Endothelial cell of umbilical vein (primary cell): ENCODE data around the gene TSPEAR. TPM values are rescaled to one million over a fixed set of nuclear protein-coding genes. Genes with fewer than 3 reads are reported as not detected.

Experiments used
- BruUV-seq: library from RNA; stranded (reverse); fragments of 400-500 nt; replicated peaks from 2 replicates; lab custom pipeline; 2021; lab: Mats Ljungman, UMichigan
- CTCF ChIA-PET: fragments of 300-600, 350-600 bp; sonication (Branson Sonifier 250); formaldehyde crosslinking; loops from one replicate; lab custom pipeline; 2021; ENCODE audit warnings: antibody characterized with exemption, inconsistent platforms; lab: Charles Lee
- POLR2A ChIA-PET: fragments of 300-600, 350-600 bp; sonication (Branson Sonifier 250); formaldehyde crosslinking; loops from one replicate; lab custom pipeline; 2021; ENCODE audit warnings: antibody characterized with exemption, inconsistent platforms; lab: Charles Lee
- DNase-seq: peaks from one replicate; pipeline ENCODE4 v3.0.0-alpha.2; 2011; ENCODE audit warnings: low read depth, low spot score
- FAIRE-seq: peaks from 2 replicates; lab custom pipeline; 2011; peaks lifted over from hg19 to GRCh38; lab: Jason Lieb, UNC
- H2AFZ ChIP-seq: 2 replicates; pipeline ENCODE4 v1.6.0; 2012; ENCODE audit warnings: low read depth, low read length, control low read depth, inconsistent platforms
- H3K27ac ChIP-seq: 2 replicates; pipeline ENCODE4 v1.5.1; 2011; ENCODE audit warnings: low read depth, mild to moderate bottlenecking, control low read depth, low read length, moderate library complexity; ENCODE audit not compliant: insufficient read depth
- H3K27me3 ChIP-seq, 2 experiments: 2 replicates each; pipeline versions ENCODE4 v1.6.0 to v1.6.1; 2011; ENCODE audit warnings: low read length in 2 of 2, mixed read lengths in 1 of 2; ENCODE audit not compliant: control insufficient read depth in 2 of 2, insufficient read depth in 2 of 2
- H3K36me3 ChIP-seq, 2 experiments: 2 replicates in 1 of 2; 3 replicates in 1 of 2; pipeline ENCODE4 v1.5.1; 2011; ENCODE audit warnings: low read length in 2 of 2, mild to moderate bottlenecking in 1 of 2, moderate library complexity in 1 of 2; ENCODE audit not compliant: control insufficient read depth in 2 of 2, insufficient read depth in 2 of 2; ENCODE audit errors: extremely low read depth in 1 of 2
- H3K4me1 ChIP-seq: 3 replicates; pipeline ENCODE4 v1.5.1; 2011; ENCODE audit warnings: mild to moderate bottlenecking, low read length; ENCODE audit not compliant: control insufficient read depth, insufficient read depth; ENCODE audit errors: extremely low read depth
- H3K4me2 ChIP-seq: 2 replicates; pipeline ENCODE4 v1.6.1; 2011; ENCODE audit warnings: low read length, control low read depth, mixed read lengths; ENCODE audit not compliant: insufficient read depth
- H3K4me3 ChIP-seq, 3 experiments: fragments of 200-600 bp in 1 of 3; sonication (generic), shearing (Covaris generic) in 1 of 3; replicated peaks in 1 of 3; 2 replicates each; pipeline ENCODE4 v1.5.1; 2011 to 2016; ENCODE audit warnings: control low read depth in 3 of 3, low read length in 3 of 3, mild to moderate bottlenecking in 2 of 3, inconsistent platforms in 1 of 3, low read depth in 1 of 3, moderate library complexity in 1 of 3; ENCODE audit not compliant: insufficient read depth in 1 of 3
- H3K79me2 ChIP-seq: 2 replicates; pipeline ENCODE4 v1.6.0; 2012; ENCODE audit warnings: low read length, inconsistent platforms; ENCODE audit not compliant: control insufficient read depth, insufficient read depth
- H3K9ac ChIP-seq: replicated peaks from 2 replicates; pipeline ENCODE3; 2011; ENCODE audit warnings: low read length, control low read depth; ENCODE audit not compliant: insufficient read depth; ENCODE audit errors: extremely low read depth
- H3K9me1 ChIP-seq: replicated peaks from 3 replicates; pipeline ENCODE4 v1.6.0; 2011; ENCODE audit warnings: mild to moderate bottlenecking, low read length; ENCODE audit not compliant: control insufficient read depth, insufficient read depth; ENCODE audit errors: extremely low read depth
- H3K9me3 ChIP-seq: replicated peaks from 2 replicates; pipeline ENCODE4 v1.5.1; 2012; ENCODE audit warnings: low read length, inconsistent platforms; ENCODE audit not compliant: control insufficient read depth, insufficient read depth
- H4K20me1 ChIP-seq: replicated peaks from 2 replicates; pipeline ENCODE3; 2011; ENCODE audit warnings: mild to moderate bottlenecking, low read length; ENCODE audit not compliant: control insufficient read depth, insufficient read depth; ENCODE audit errors: extremely low read depth
- EZH2 ChIP-seq: IDR thresholded peaks from 2 replicates; pipeline ENCODE4 v1.6.1; 2012; ENCODE audit warnings: borderline replicate concordance, low read depth, mild to moderate bottlenecking, moderate library complexity, low read length, inconsistent platforms; ENCODE audit not compliant: severe bottlenecking
- FOS ChIP-seq: IDR thresholded peaks from 2 replicates; pipeline ENCODE4 v1.6.1; 2011; ENCODE audit warnings: mild to moderate bottlenecking, low read length, moderate library complexity, borderline replicate concordance; ENCODE audit not compliant: insufficient read depth
- GATA2 ChIP-seq: IDR thresholded peaks from 2 replicates; pipeline ENCODE4 v1.7.0; 2011; ENCODE audit warnings: low read depth, mild to moderate bottlenecking, moderate library complexity, mixed read lengths, low read length; ENCODE audit not compliant: insufficient read length, insufficient read depth
- JUN ChIP-seq: IDR thresholded peaks from 2 replicates; pipeline ENCODE4 v1.6.1; 2011; ENCODE audit warnings: borderline replicate concordance, low read depth; ENCODE audit not compliant: insufficient read length, insufficient read depth
- MYC ChIP-seq: IDR thresholded peaks from one replicate; pipeline ENCODE4 v1.6.1; 2011; ENCODE audit warnings: mild to moderate bottlenecking, low read depth, low read length
- POLR2A ChIP-seq: IDR thresholded peaks from 2 replicates; pipeline ENCODE4 v1.6.1; 2012; ENCODE audit warnings: low read depth, mild to moderate bottlenecking, control low read depth, low read length
- POLR2AphosphoS5 ChIP-seq: IDR thresholded peaks from 2 replicates; pipeline ENCODE4 v1.6.1; 2012; ENCODE audit warnings: low read depth, mild to moderate bottlenecking, control low read depth, low read length, moderate library complexity; ENCODE audit not compliant: insufficient read depth
- dilution Hi-C: fragments of 300-500 bp; cut with MboI; formaldehyde crosslinking; loops from one replicate; pipeline ENCODE4 v1.15.0; 2019; ENCODE audit warnings: low sequenced_read_pairs; ENCODE audit not compliant: extremely low pct_ligation_motif_present
- intact Hi-C: fragments of 100-400 bp; cut with micrococcal nuclease; formaldehyde crosslinking; loops from one replicate; pipeline ENCODE4 v1.10.0; 2022
- polyA plus RNA-seq, 4 experiments: library from polyadenylated mRNA; depleted of rRNA in 3 of 4; stranded (reverse) in 3 of 4; unstranded in 1 of 4; fragments of >200 nt; gene quantifications; 2 replicates each; pipeline versions ENCODE4 v1.2.1 to v1.2.3, GENCODE V29; 2011 to 2012; ENCODE audit warnings: missing spikeins in 1 of 4
- total RNA-seq: library from RNA; stranded (reverse); gene quantifications from 2 replicates; pipeline ENCODE4 v1.2.3, GENCODE V29; 2021
- TF ChIP-seq, protein P1 (sequence below), 2 donors: IDR thresholded peaks; 1 replicate in 1 of 2; 2 replicates in 1 of 2; pipeline ENCODE4 v1.5.1; 2011; ENCODE audit warnings: low read length in 2 of 2, mild to moderate bottlenecking in 2 of 2, moderate library complexity in 2 of 2, control low read depth in 1 of 2, inconsistent platforms in 1 of 2, low read depth in 1 of 2; ENCODE audit not compliant: insufficient read depth in 1 of 2; ENCODE audit errors: extremely low read depth in 1 of 2
- TF ChIP-seq, protein P2 (sequence below): IDR thresholded peaks from 2 replicates; pipeline ENCODE4 v1.6.1; 2011; ENCODE audit not compliant: insufficient read depth, insufficient read length

TSPEAR gene
- total and polyA plus RNA-seq, 2 donors (not counting 3 experiments of a cell fraction or from before 2014, with no cell fraction given) = 0.01 TPM; not detected in 1

DNA sequence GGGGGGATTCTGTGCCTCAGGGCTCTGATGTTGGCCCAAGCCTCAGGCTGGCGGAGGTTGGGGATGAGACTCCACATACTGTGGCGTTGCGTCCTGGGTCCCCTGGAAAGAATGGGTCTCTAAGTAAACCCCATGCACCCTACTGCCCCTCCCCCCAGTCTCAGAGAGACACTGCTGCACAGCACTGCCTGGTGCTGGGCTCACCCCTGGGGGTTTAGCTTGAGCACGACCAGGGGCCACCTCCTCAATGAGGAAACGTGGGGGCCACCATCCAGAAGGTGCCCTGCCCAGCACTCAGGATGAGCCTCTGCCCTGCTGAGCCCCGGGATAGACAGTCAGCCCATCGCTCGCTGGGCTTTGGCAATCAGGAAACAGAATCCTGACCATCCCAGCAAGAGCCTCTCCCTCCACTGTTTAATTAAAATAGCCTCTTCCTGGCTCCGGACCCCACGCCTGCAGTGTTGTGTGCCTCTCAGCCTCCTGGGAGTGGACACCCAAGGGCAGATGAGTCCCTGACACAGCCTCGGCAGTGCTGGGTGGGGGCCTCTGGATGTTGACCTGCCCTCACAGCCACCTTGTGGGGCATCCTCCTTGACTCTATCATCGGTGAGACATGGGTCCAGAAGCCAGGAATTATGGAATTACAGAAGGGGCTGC lies 141.4 kb downstream of the TSPEAR start:
- no peak for TF ChIP-seq POLR2A
- no peak for TF ChIP-seq JUN
- TF ChIP-seq FOS = no peak
- TF ChIP-seq, protein P1, sequence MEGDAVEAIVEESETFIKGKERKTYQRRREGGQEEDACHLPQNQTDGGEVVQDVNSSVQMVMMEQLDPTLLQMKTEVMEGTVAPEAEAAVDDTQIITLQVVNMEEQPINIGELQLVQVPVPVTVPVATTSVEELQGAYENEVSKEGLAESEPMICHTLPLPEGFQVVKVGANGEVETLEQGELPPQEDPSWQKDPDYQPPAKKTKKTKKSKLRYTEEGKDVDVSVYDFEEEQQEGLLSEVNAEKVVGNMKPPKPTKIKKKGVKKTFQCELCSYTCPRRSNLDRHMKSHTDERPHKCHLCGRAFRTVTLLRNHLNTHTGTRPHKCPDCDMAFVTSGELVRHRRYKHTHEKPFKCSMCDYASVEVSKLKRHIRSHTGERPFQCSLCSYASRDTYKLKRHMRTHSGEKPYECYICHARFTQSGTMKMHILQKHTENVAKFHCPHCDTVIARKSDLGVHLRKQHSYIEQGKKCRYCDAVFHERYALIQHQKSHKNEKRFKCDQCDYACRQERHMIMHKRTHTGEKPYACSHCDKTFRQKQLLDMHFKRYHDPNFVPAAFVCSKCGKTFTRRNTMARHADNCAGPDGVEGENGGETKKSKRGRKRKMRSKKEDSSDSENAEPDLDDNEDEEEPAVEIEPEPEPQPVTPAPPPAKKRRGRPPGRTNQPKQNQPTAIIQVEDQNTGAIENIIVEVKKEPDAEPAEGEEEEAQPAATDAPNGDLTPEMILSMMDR (IDR thresholded peaks at IDR 0.05; ENCODE audit: extremely low read depth in 1 of 2, insufficient read depth in 1 of 2, low read depth in 1 of 2, low read length in 2 of 2) = no peak
- TF ChIP-seq EZH2 = no peak
- TF ChIP-seq POLR2AphosphoS5 = no peak
- no peak for TF ChIP-seq GATA2
- TF ChIP-seq, protein P2, sequence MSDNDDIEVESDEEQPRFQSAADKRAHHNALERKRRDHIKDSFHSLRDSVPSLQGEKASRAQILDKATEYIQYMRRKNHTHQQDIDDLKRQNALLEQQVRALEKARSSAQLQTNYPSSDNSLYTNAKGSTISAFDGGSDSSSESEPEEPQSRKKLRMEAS = no peak
- no peak for TF ChIP-seq MYC
- Histone ChIP-seq H4K20me1 (no peaks in the 10 kb centered on the region), H2AFZ (no peak overlapping the region), H3K9ac (no peak overlapping the region), H3K27me3 (peaks cover 0 to 3% of the 10 kb centered on the region in 2 experiments), H3K9me3 (no peaks in the 10 kb centered on the region), H3K79me2 (no peaks in the 10 kb centered on the region), H3K27ac (no peak overlapping the region), H3K4me2 (no peak overlapping the region), H3K9me1 (no peaks in the 10 kb centered on the region), H3K36me3 (no peaks in the 10 kb centered on the region), H3K4me3 (no peak overlapping the region), H3K4me1 (no peaks in the 10 kb centered on the region)
- DNase-seq (no peak), FAIRE-seq (no peak)
- BruUV-seq = no TSS peak
- dilution Hi-C loops = no loop called here
- ChIA-PET POLR2A (no interaction called here), CTCF (no interaction called here)
- intact Hi-C loops = no loop called here
